D341Med (cell line): Measurements from ENCODE around the gene C4orf36.

Experiments used
- DNase-seq: peaks from one replicate; pipeline ENCODE4 v3.0.0; 2012; ENCODE audit warnings: low spot score

The C4orf36 gene

DNA sequence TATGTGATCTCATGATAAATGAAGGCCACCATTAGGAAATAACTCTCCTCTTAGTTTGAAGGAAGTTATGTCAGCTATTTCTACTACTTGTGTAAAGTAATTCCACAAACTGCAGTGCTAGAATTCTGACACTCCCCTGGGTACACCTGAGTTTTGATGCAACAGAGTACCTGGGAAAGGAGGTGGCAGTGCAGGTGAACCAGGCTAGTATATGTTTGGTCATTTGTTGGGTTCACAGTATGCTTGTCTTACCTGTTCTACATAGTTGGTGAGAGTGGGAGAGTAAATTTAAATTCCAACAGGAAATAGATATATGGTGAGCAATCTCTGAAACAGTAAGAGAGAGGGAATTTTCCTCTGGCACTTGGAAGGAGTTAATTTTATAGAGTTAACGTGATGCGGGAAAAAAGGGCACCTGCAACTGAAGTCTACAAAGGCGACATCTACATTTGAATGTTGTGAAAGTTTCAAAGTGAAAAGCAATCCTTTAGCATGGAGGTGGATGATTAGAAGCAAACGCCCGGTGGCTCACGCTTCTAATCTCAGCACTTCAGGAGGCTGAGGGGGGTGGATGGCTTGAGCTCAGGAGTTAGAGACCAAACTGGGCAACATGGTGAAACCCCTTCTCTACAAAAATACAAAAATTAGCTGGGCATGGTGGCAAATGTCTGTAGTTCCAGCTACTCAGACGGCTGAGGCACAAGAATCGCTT is 34.7 kb downstream of the C4orf36 start:
- no peak for DNase-seq

DNA sequence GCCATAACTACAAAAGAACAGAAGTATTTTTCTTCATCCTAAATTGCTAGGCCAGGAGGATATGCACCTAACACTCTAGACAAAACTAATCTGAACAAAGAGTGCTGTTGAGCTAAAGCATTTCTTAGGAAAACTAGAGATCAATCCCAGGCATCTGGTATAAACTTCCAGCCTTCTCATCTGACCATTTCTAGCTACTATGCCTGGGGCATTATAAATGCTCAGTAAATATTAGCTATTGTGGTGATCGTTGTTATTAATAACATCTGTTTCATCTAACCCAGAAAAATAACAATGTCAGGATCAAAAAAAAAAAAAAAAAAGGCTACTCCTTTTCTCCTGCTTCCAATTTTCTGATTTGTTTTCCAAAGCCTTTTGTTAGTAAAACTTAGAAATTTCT is 35.3 kb downstream of the C4orf36 start:
- DNase-seq: no peak

GRCh38 chr4:86855572-86855971 is 36.6 kb downstream of the C4orf36 start:
- DNase-seq: no peak

- no peak for DNase-seq
Observed at GRCh38 chr4:86853209-86853608, 39.0 kb downstream of the C4orf36 start.

GRCh38 chr4:86848732-86849619 is 43.2 kb downstream of the C4orf36 start, which contains the start of gene SLC10A6:
SLC10A6 (minus strand) TSS chr4:86849384; CDS start chr4:86849115, 269 bp downstream.
- DNase-seq: no peak

GRCh38 chr4:86848136-86848535 is 44.1 kb downstream of the C4orf36 start:
- no peak for DNase-seq

DNA sequence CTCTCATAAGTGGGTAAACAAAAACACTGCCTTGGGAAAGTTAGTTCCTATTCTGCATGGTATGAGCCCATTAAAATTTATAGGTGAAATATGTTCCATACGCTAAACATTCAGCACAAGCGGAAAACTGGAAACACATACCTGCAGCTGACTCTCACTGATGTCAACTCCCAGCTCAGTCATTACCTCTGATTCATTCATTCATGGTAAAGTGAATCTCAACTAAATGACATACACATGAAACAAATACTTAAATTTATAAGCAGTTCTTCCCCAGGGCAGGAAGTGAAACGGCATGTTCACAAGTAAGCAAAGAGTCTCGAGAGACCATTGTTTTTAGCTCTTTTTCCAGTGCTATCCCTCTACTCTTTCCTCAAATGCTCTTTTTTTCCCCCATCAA is 44.7 kb downstream of the C4orf36 start:
- no peak for DNase-seq

- DNase-seq: no peak
Observed at GRCh38 chr4:86846921-86847320, 45.3 kb downstream of the C4orf36 start.

GRCh38 chr4:86845593-86845992 is 46.6 kb downstream of the C4orf36 start:
- DNase-seq: no peak

DNA sequence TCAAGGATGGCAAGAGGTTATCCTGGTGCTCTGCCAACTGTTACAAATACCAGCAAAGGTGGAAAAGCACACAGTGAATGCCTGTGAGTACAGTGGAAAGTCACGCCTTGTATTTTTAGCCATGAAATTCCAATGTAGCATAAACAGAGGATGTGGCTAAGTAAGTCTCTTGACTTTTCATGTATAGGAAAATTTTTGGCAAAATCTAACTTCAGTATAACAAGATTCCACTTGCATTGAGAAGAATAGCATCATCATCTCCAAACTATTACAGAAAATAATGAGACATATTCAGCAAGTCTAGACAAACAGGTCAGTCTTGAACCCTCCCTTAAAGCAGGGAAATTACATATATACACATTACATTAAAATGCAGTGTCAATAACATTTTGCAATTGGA is 50.9 kb downstream of the C4orf36 start:
- DNase-seq: no peak

DNA sequence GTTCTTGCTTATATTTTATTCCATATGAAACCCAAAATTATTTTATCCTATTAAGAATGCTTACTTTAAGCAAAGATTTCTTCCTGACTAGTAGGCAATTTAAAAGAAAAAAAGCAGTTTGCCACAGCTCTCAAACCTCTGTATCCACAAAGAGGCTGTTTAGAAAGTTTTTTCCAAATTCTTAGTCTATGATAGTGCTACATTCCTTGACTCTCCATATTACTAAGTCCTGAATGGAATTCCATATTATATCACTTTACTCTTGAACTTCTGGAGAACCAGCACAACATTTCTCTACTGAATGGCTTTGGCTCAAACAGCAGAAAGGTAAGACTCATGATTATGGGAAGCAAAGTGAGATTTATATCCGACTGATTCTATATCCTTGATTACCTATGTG is 51.4 kb downstream of the C4orf36 start:
- no peak for DNase-seq

DNA sequence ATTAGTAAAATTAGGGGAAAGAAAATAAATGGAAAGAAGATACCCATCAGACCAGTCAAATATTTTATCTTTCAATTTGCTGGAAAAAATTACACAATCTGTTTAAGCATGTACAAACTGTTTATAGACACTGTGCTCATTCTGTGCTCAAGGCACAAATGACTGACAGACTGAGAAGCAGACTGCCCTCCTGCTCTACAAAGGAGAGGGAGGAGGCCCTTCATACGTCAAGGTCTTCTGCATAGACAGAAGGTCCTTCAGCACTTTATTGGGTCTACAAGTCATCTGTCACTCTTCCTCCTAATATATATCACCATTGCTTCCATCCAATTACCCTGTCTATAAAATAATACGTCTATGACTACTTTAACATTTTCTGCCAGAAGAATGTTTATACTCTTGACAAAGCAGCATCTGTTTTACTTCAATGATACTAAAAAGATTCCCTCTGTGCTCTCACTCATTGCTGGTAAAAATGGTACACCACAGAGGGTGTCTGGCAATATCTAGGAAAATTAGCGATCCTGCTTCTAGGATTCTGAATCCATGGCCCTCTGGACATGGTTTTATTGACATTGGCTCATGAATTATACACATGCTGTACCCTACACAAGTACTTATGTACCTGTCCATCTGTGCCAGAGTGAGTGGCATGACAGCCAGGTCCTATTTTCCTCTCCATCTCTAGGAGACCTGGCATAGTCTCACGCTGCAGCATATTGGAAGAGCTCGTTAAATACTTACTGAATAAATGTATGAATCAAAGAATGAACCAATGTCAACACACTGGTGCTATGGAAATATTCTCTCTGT is 54.3 kb downstream of the C4orf36 start:
- no peak for DNase-seq

- no peak for DNase-seq
Observed at GRCh38 chr4:86835677-86836076, 56.5 kb downstream of the C4orf36 start.

- no peak for DNase-seq
Observed at GRCh38 chr4:86834901-86835300, 57.3 kb downstream of the C4orf36 start.

DNA sequence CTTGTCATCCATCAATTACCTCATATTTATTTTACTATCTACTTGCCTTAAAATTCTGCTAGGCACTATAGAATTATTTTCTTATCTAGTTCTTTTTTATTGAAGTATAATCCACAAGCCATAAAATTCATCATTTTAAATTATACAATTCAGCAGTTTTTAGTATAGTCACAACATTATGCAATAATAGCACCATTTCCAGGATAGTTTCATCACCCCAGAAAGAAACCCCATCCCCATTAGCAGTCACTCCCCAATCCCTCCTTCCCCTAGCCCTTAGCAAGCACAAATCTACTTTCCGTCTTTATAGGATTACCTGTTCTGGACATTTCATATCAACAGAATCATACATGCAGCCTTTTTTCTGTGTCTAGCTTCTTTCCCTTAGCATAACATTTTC is 58.6 kb downstream of the C4orf36 start:
- DNase-seq: no peak

- no peak for DNase-seq
Observed at GRCh38 chr4:86831262-86832130, 60.7 kb downstream of the C4orf36 start.
